NCI-H774 (cell line): ENCODE measurements around the gene BRSK2.
"Not testable (repeated sequence)": the region's sequence is repeated elsewhere in the genome, so short reads cannot be mapped to it uniquely, and the experiment has no call there.

ENCODE experiments used
- DNase-seq: peaks from one replicate; lab custom pipeline; 2025; lab: John Stamatoyannopoulos, UW

BRSK2 gene

GRCh38 chr11:1354125-1354938, 35.4 kb upstream of the BRSK2 start:
- no peak for DNase-seq

GRCh38 chr11:1356007-1356435, 33.7 kb upstream of the BRSK2 start:
- DNase-seq = no peak

GRCh38 chr11:1356478-1356960, 33.2 kb upstream of the BRSK2 start:
- no peak for DNase-seq

GRCh38 chr11:1358286-1358685, 31.4 kb upstream of the BRSK2 start:
- no peak for DNase-seq

GRCh38 chr11:1358931-1359330, 30.8 kb upstream of the BRSK2 start:
- DNase-seq = not testable (repeated sequence)

- DNase-seq = no peak
Observed at GRCh38 chr11:1359556-1359955, 30.2 kb upstream of the BRSK2 start.

- no peak for DNase-seq
Observed at GRCh38 chr11:1360181-1360834, 29.4 kb upstream of the BRSK2 start.

GRCh38 chr11:1360835-1361357, 28.8 kb upstream of the BRSK2 start:
- DNase-seq = no peak

- no peak for DNase-seq
Observed at GRCh38 chr11:1361882-1362281, 27.9 kb upstream of the BRSK2 start.

GRCh38 chr11:1367721-1368120, 22.0 kb upstream of the BRSK2 start:
- DNase-seq = no peak

GRCh38 chr11:1368216-1368615, 21.5 kb upstream of the BRSK2 start:
- DNase-seq = no peak

GRCh38 chr11:1368966-1369365, 20.8 kb upstream of the BRSK2 start:
- DNase-seq = no peak

- DNase-seq = no peak
Observed at GRCh38 chr11:1369371-1370005, 20.2 kb upstream of the BRSK2 start.

- DNase-seq = no peak
Observed at GRCh38 chr11:1370186-1371025, 19.3 kb upstream of the BRSK2 start.

- DNase-seq = no peak
Observed at GRCh38 chr11:1371026-1371325, 18.8 kb upstream of the BRSK2 start.

GRCh38 chr11:1371377-1371776, 18.4 kb upstream of the BRSK2 start:
- no peak for DNase-seq

GRCh38 chr11:1371836-1372465, 17.8 kb upstream of the BRSK2 start:
- DNase-seq = no peak

- DNase-seq = no peak
Observed at GRCh38 chr11:1372660-1373059, 17.1 kb upstream of the BRSK2 start.

GRCh38 chr11:1373536-1374214, 16.1 kb upstream of the BRSK2 start:
- no peak for DNase-seq

- no peak for DNase-seq
Observed at GRCh38 chr11:1375161-1375954, 14.4 kb upstream of the BRSK2 start.
